Keratinocyte (primary cell): ENCODE results near the gene HOXC5. TPM values are rescaled to one million over a fixed set of nuclear protein-coding genes. Genes with fewer than 3 reads are reported as not detected.

ENCODE experiments used
- DNase-seq: peaks from one replicate; pipeline ENCODE4 v3.0.0-alpha.2; 2011; ENCODE audit warnings: low read depth, missing footprints, low spot score
- FAIRE-seq: peaks from 2 replicates; lab custom pipeline; 2011; peaks lifted over from hg19 to GRCh38; lab: Jason Lieb, UNC
- H2AFZ ChIP-seq: 2 replicates; pipeline ENCODE4 v1.6.0; 2012; ENCODE audit warnings: low read length, control low read depth, inconsistent platforms; ENCODE audit not compliant: control insufficient read depth
- H3K27ac ChIP-seq: 2 replicates; pipeline ENCODE4 v1.5.1; 2011; ENCODE audit warnings: low read length; ENCODE audit not compliant: control insufficient read depth, insufficient read depth
- H3K27me3 ChIP-seq: 3 replicates; pipeline ENCODE4 v1.6.0; 2011; ENCODE audit warnings: low read length; ENCODE audit not compliant: control insufficient read depth, insufficient read depth; ENCODE audit errors: extremely low read depth
- H3K36me3 ChIP-seq, 2 experiments: 2 replicates in 1 of 2; 3 replicates in 1 of 2; pipeline ENCODE4 v1.5.1; 2011; ENCODE audit warnings: low read length in 2 of 2, mild to moderate bottlenecking in 1 of 2; ENCODE audit not compliant: control insufficient read depth in 2 of 2, insufficient read depth in 2 of 2; ENCODE audit errors: extremely low read depth in 1 of 2
- H3K4me1 ChIP-seq: 3 replicates; pipeline ENCODE4 v1.5.1; 2011; ENCODE audit warnings: low read length; ENCODE audit not compliant: control insufficient read depth, insufficient read depth; ENCODE audit errors: extremely low read depth
- H3K4me2 ChIP-seq: 3 replicates; pipeline ENCODE4 v1.6.0; 2011; ENCODE audit warnings: low read depth, low read length; ENCODE audit not compliant: control insufficient read depth, insufficient read depth; ENCODE audit errors: extremely low read depth
- H3K4me3 ChIP-seq, 3 experiments: fragments of 200-600 bp in 1 of 3; sonication (generic) in 1 of 3; 2 replicates in 2 of 3; 3 replicates in 1 of 3; pipeline ENCODE4 v1.5.1; 2011 to 2016; ENCODE audit warnings: low read length in 3 of 3, mild to moderate bottlenecking in 3 of 3, control low read depth in 2 of 3, inconsistent platforms in 1 of 3, low read depth in 1 of 3, mixed read lengths in 1 of 3, mixed run types in 1 of 3, moderate library complexity in 1 of 3; ENCODE audit not compliant: control insufficient read depth in 2 of 3, insufficient read depth in 2 of 3; ENCODE audit errors: extremely low read depth in 1 of 3
- H3K79me2 ChIP-seq: 2 replicates; pipeline ENCODE4 v1.6.0; 2012; ENCODE audit warnings: low read length; ENCODE audit not compliant: control insufficient read depth, insufficient read depth
- H3K9ac ChIP-seq: 3 replicates; pipeline ENCODE4 v1.6.0; 2011; ENCODE audit warnings: low read length; ENCODE audit not compliant: control insufficient read depth, insufficient read depth; ENCODE audit errors: extremely low read depth
- H3K9me1 ChIP-seq: 3 replicates; pipeline ENCODE4 v1.6.0; 2011; ENCODE audit warnings: low read length; ENCODE audit not compliant: control insufficient read depth, insufficient read depth; ENCODE audit errors: extremely low read depth
- H3K9me3 ChIP-seq: 2 replicates; pipeline ENCODE4 v1.5.1; 2012; ENCODE audit warnings: low read depth, low read length; ENCODE audit not compliant: control insufficient read depth
- H4K20me1 ChIP-seq: 3 replicates; pipeline ENCODE4 v1.6.0; 2011; ENCODE audit warnings: low read length; ENCODE audit not compliant: control insufficient read depth, insufficient read depth; ENCODE audit errors: extremely low read depth
- EZH2 ChIP-seq: IDR thresholded peaks from one replicate; pipeline ENCODE4 v1.6.1; 2012; ENCODE audit warnings: inconsistent platforms, mild to moderate bottlenecking, low read length, moderate library complexity
- dilution Hi-C: fragments of 300-500 bp; cut with MboI; formaldehyde crosslinking; loops from one replicate; pipeline ENCODE4 v1.7.0; 2020; ENCODE audit warnings: low sequenced_read_pairs; ENCODE audit not compliant: extremely low pct_ligation_motif_present
- polyA plus RNA-seq, 5 experiments: library from polyadenylated mRNA; depleted of rRNA in 3 of 5; stranded (reverse) in 3 of 5; stranded (forward) in 1 of 5; unstranded in 1 of 5; fragments of >200 nt; gene quantifications; 1 replicate in 1 of 5; 2 replicates in 3 of 5; 3 replicates in 1 of 5; pipeline versions ENCODE4 v1.2.1 to v1.2.3, GENCODE V29; 2011 to 2012; ENCODE audit warnings: missing spikeins in 2 of 5, low read depth in 1 of 5, low replicate concordance in 1 of 5
- TF ChIP-seq, protein P1 (sequence below), 3 experiments: IDR thresholded peaks in 1 of 3; conservative IDR thresholded peaks in 1 of 3; optimal IDR thresholded peaks in 1 of 3; 2 replicates in 2 of 3; 3 replicates in 1 of 3; pipeline versions ENCODE3 to v1.5.1; 2011; ENCODE audit warnings: low read length in 3 of 3, mild to moderate bottlenecking in 3 of 3, moderate library complexity in 2 of 3, control low read depth in 1 of 3, inconsistent platforms in 1 of 3; ENCODE audit not compliant: insufficient read depth in 2 of 3; ENCODE audit errors: extremely low read depth in 1 of 3

Gene HOXC5
- polyA plus RNA-seq, 1 donor (not counting 4 experiments of a cell fraction or from before 2014, with no cell fraction given), result 0.18 TPM

DNA sequence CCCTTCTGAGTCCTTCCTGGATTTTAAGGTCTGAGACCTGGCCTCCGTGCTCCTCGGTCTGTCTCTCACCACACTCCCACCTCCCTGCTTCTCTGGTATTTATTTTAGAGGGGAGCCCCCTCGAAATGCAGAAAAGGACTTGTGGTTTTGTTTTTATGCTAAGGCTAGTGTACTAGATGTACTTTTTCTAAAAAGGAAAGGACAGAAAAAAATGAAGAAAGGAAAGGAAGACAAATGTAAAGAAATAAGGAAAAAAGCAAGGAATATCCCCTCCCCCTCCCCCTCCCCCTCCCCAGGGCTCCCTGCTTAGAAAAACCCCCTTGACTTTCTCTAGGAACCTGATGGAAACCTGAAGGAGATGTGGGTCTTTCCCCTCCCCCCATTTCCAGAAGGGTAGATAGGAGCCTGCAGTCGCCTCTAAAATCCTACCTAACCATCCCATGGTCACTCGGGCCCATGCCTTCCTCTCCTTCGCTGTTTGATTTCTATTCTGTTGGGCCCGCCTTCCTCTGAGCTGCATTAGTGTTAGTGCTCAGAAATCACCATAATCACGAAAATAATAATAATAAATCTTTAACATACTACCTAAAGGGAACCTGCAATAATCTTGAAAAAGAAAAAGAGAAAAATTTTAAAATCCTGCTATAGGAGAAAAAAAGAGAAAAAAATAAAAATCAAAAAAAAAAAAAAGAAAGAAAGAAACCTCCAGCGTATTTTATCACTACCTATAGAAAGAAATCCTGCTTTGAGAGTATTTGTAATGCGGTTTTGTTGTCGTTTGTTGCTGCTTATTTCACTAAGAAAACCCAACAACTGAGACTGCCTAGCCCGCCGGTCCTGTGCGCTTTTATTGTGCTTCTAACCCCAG, 21.0 kb upstream of the HOXC5 start:
- TF ChIP-seq, protein P1, sequence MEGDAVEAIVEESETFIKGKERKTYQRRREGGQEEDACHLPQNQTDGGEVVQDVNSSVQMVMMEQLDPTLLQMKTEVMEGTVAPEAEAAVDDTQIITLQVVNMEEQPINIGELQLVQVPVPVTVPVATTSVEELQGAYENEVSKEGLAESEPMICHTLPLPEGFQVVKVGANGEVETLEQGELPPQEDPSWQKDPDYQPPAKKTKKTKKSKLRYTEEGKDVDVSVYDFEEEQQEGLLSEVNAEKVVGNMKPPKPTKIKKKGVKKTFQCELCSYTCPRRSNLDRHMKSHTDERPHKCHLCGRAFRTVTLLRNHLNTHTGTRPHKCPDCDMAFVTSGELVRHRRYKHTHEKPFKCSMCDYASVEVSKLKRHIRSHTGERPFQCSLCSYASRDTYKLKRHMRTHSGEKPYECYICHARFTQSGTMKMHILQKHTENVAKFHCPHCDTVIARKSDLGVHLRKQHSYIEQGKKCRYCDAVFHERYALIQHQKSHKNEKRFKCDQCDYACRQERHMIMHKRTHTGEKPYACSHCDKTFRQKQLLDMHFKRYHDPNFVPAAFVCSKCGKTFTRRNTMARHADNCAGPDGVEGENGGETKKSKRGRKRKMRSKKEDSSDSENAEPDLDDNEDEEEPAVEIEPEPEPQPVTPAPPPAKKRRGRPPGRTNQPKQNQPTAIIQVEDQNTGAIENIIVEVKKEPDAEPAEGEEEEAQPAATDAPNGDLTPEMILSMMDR (optimal IDR thresholded peaks at IDR 0.05 in 1 of 3, IDR thresholded peaks at IDR 0.05 in 1 of 3, conservative IDR thresholded peaks at IDR 0.05 in 1 of 3; ENCODE audit: extremely low read depth in 1 of 3, insufficient read depth in 2 of 3, low read length in 3 of 3), result no peak
- no peak for TF ChIP-seq EZH2
- no peaks in the 10 kb centered on the region for H3K9me1 ChIP-seq
- H3K79me2 ChIP-seq, result peaks cover 32% of the 10 kb centered on the region
- H3K27me3 ChIP-seq, result no peaks in the 10 kb centered on the region
- DNase-seq, result no peak
- H3K4me1 ChIP-seq, result peaks cover 19% of the 10 kb centered on the region
- no peak overlapping the region for H3K4me2 ChIP-seq
- H4K20me1 ChIP-seq, result no peaks in the 10 kb centered on the region
- no peak overlapping the region for H3K9ac ChIP-seq
- no peak overlapping the region for H2AFZ ChIP-seq
- no peak for FAIRE-seq
- H3K4me3 ChIP-seq, result no peak overlapping the region
- dilution Hi-C loops, result no loop called here
- H3K27ac ChIP-seq, result no peak overlapping the region
- H3K9me3 ChIP-seq, result no peaks in the 10 kb centered on the region
- H3K36me3 ChIP-seq, result no peaks in the 10 kb centered on the region

DNA sequence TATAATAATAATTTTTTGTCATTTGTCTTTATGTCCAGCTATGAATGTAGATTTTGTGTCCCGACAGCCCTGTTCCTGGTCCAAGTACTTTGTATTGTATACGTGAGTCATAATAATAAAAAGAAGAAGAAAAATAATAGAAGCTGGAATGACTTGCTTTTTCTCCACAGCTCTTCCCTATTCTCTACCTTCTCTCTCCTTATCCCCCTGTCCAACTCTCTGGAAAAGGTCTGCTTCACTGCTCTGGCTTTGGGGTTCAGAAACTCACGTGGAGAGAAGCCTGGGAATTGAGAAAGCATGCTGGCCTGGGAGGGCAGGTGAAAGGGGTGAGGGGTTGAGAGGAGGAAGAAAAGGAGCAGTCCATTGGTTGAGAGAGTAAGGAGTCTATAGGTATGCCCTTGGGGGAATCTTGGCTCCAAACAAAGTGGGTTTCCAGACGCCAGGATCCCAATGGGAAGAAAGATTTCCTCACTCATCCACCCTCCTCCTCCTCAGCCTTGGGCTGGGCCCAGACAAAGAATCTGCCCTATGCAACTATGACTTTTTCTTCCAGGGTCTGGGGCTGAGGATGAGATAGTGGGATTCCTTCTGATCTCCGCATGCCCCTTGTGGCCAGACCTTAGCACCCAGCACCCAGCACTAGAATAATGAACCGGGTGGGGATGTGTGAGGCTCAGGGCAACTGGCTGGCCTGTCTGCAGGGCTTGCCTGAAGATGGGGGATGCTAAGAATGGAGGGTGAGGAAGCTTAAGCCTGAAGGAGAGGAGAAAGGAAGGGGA, 20.0 kb upstream of the HOXC5 start:
- Histone ChIP-seq H3K9ac (no peak overlapping the region), H3K9me3 (no peaks in the 10 kb centered on the region), H3K27ac (no peak overlapping the region), H3K9me1 (no peaks in the 10 kb centered on the region), H3K4me1 (peaks cover 19% of the 10 kb centered on the region), H2AFZ (no peak overlapping the region), H3K4me3 (no peak overlapping the region), H3K27me3 (no peaks in the 10 kb centered on the region), H3K79me2 (peaks cover 26% of the 10 kb centered on the region), H4K20me1 (no peaks in the 10 kb centered on the region), H3K36me3 (no peaks in the 10 kb centered on the region), H3K4me2 (no peak overlapping the region)
- no peak for TF ChIP-seq EZH2
- TF ChIP-seq, protein P1 (optimal IDR thresholded peaks at IDR 0.05 in 1 of 3, IDR thresholded peaks at IDR 0.05 in 1 of 3, conservative IDR thresholded peaks at IDR 0.05 in 1 of 3; ENCODE audit: extremely low read depth in 1 of 3, insufficient read depth in 2 of 3, low read length in 3 of 3), result peak in 1 of 3 experiments; percentile 11
- FAIRE-seq (no peak), DNase-seq (no peak)
- dilution Hi-C loops, result no loop called here
